Astrocyte (in vitro differentiated cells and primary cell): ENCODE data around the gene UGT2A2. TPM values are rescaled to one million over a fixed set of nuclear protein-coding genes. Genes with fewer than 3 reads are reported as not detected.

Experiments used
- DNase-seq: peaks from one replicate; pipeline ENCODE4 v3.0.0-alpha.2; 2010; ENCODE audit warnings: low read depth
- FAIRE-seq: peaks from 2 replicates; lab custom pipeline; 2011; peaks lifted over from hg19 to GRCh38; lab: Jason Lieb, UNC
- H2AFZ ChIP-seq: 2 replicates; pipeline ENCODE4 v1.6.0; 2012; ENCODE audit warnings: low read depth, low read length, inconsistent platforms
- H3K27ac ChIP-seq: 2 replicates; pipeline ENCODE4 v1.5.1; 2011; ENCODE audit warnings: low read depth, low read length, inconsistent platforms
- H3K27me3 ChIP-seq: 2 replicates; pipeline ENCODE4 v1.6.0; 2011; ENCODE audit warnings: low read length, inconsistent platforms; ENCODE audit not compliant: insufficient read depth
- H3K36me3 ChIP-seq: 2 replicates; pipeline ENCODE4 v1.5.1; 2011; ENCODE audit warnings: low read length, inconsistent platforms; ENCODE audit not compliant: insufficient read depth
- H3K4me1 ChIP-seq: 2 replicates; pipeline ENCODE4 v1.5.1; 2011; ENCODE audit warnings: low read length, inconsistent platforms; ENCODE audit not compliant: insufficient read depth
- H3K4me2 ChIP-seq: 2 replicates; pipeline ENCODE4 v1.6.0; 2012; ENCODE audit warnings: low read length, inconsistent platforms
- H3K4me3 ChIP-seq: 2 replicates; pipeline ENCODE4 v1.5.1; 2011; ENCODE audit warnings: low read depth, mild to moderate bottlenecking, low read length, inconsistent platforms; ENCODE audit not compliant: insufficient read depth
- H3K79me2 ChIP-seq: 2 replicates; pipeline ENCODE4 v1.6.0; 2012; ENCODE audit warnings: mild to moderate bottlenecking, low read length, inconsistent platforms; ENCODE audit not compliant: insufficient read depth
- H3K9ac ChIP-seq: 2 replicates; pipeline ENCODE4 v1.6.0; 2012; ENCODE audit warnings: mild to moderate bottlenecking, low read length, inconsistent platforms
- H3K9me3 ChIP-seq: 2 replicates; pipeline ENCODE4 v1.5.1; 2012; ENCODE audit warnings: low read depth, mild to moderate bottlenecking, low read length, inconsistent platforms; ENCODE audit not compliant: insufficient read depth
- H4K20me1 ChIP-seq: 2 replicates; pipeline ENCODE4 v1.6.0; 2012; ENCODE audit warnings: low read length, inconsistent platforms; ENCODE audit not compliant: insufficient read depth
- H3K27ac Mint-ChIP-seq: one replicate; pipeline ENCODE4 v1.8.0; 2021; ENCODE audit warnings: mild to moderate bottlenecking, mixed read lengths; ENCODE audit not compliant: unreplicated experiment
- H3K27me3 Mint-ChIP-seq: one replicate; pipeline ENCODE4 v1.8.0; 2021; ENCODE audit warnings: low read depth, mixed read lengths; ENCODE audit not compliant: unreplicated experiment
- H3K36me3 Mint-ChIP-seq: one replicate; pipeline ENCODE4 v1.8.0; 2021; ENCODE audit warnings: low read depth, mixed read lengths; ENCODE audit not compliant: unreplicated experiment
- H3K4me1 Mint-ChIP-seq: one replicate; pipeline ENCODE4 v1.8.0; 2021; ENCODE audit warnings: low read depth, mixed read lengths; ENCODE audit not compliant: unreplicated experiment
- H3K4me3 Mint-ChIP-seq: one replicate; pipeline ENCODE4 v1.8.0; 2021; ENCODE audit warnings: mild to moderate bottlenecking, moderate library complexity, mixed read lengths; ENCODE audit not compliant: unreplicated experiment
- H3K9me3 Mint-ChIP-seq: one replicate; pipeline ENCODE4 v1.8.0; 2021; ENCODE audit warnings: mild to moderate bottlenecking, mixed read lengths; ENCODE audit not compliant: unreplicated experiment
- EZH2 ChIP-seq: IDR thresholded peaks from 2 replicates; pipeline ENCODE4 v1.6.1; 2012; ENCODE audit warnings: mild to moderate bottlenecking, low read length, inconsistent platforms; ENCODE audit not compliant: insufficient read depth
- total RNA-seq: library from RNA; stranded (reverse); gene quantifications from 2 replicates; pipeline ENCODE4 v1.2.1, GENCODE V29; 2021
- TF ChIP-seq, protein P1 (sequence below): IDR thresholded peaks from 2 replicates; pipeline ENCODE4 v1.5.1; 2011; ENCODE audit warnings: low read depth, mild to moderate bottlenecking, inconsistent platforms, low read length, moderate library complexity; ENCODE audit not compliant: insufficient read depth

UGT2A2 gene
- total RNA-seq, 1 donor from 2014 or later = not detected

DNA sequence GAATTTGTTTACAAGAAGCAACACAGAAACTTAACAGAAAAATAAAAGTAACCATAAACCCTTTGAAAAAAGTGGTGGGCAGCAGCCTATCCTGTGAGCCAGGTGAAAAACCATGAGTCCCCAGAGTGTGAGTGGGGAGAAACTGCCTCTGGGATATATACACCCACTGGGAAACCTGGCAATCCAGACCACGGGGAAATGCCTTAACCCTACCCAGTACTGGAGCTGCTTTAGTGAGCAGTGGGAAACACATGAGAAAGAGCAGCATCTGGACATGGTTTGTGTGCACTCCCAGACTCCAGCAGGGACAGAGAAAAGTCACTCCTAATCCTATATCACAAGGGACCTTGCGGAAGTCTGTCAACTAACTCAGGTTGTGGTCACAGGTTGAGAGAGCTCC is 39.4 kb downstream of the UGT2A2 start:
- Histone ChIP-seq H4K20me1 (no peaks in the 10 kb centered on the region), H3K4me1 (no peaks in the 10 kb centered on the region), H2AFZ (no peak overlapping the region), H3K27me3 (no peaks in the 10 kb centered on the region), H3K4me2 (no peak overlapping the region), H3K9me3 (no peaks in the 10 kb centered on the region), H3K9ac (no peak overlapping the region), H3K79me2 (no peaks in the 10 kb centered on the region), H3K4me3 (no peak overlapping the region), H3K36me3 (no peaks in the 10 kb centered on the region), H3K27ac (no peak overlapping the region)
- FAIRE-seq = no peak
- Mint-ChIP-seq H3K4me3 (no peak overlapping the region), H3K4me1 (no peaks in the 10 kb centered on the region), H3K27me3 (no peaks in the 10 kb centered on the region), H3K27ac (no peak overlapping the region), H3K9me3 (peaks cover 5% of the 10 kb centered on the region), H3K36me3 (no peaks in the 10 kb centered on the region)
- DNase-seq = no peak
- TF ChIP-seq, protein P1, sequence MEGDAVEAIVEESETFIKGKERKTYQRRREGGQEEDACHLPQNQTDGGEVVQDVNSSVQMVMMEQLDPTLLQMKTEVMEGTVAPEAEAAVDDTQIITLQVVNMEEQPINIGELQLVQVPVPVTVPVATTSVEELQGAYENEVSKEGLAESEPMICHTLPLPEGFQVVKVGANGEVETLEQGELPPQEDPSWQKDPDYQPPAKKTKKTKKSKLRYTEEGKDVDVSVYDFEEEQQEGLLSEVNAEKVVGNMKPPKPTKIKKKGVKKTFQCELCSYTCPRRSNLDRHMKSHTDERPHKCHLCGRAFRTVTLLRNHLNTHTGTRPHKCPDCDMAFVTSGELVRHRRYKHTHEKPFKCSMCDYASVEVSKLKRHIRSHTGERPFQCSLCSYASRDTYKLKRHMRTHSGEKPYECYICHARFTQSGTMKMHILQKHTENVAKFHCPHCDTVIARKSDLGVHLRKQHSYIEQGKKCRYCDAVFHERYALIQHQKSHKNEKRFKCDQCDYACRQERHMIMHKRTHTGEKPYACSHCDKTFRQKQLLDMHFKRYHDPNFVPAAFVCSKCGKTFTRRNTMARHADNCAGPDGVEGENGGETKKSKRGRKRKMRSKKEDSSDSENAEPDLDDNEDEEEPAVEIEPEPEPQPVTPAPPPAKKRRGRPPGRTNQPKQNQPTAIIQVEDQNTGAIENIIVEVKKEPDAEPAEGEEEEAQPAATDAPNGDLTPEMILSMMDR = no peak
- TF ChIP-seq EZH2 = no peak

DNA sequence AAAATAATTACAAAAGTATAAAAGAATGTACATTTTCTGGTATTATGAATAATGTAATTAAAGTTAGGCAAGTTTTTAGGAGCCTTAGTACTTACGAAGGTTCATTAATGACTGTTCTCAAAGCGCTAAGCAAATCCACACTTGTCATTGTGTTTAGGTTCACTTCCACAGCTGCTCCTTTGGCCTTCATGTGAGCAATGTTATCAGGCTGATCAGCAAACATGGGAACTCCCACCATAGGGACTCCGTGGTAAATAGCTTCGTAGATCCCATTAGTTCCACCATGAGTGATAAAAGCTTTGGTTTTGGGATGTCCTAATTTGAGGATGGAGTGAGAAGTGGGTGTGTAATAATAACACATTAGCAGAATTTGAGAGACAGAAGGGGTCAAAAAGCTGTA is 45.1 kb downstream of the UGT2A2 start:
- H3K4me2 ChIP-seq = no peak overlapping the region
- H3K27ac Mint-ChIP-seq = no peak overlapping the region
- no peaks in the 10 kb centered on the region for H3K36me3 ChIP-seq
- H3K4me1 ChIP-seq = no peaks in the 10 kb centered on the region
- no peak for FAIRE-seq
- no peaks in the 10 kb centered on the region for H3K27me3 Mint-ChIP-seq
- H3K4me3 Mint-ChIP-seq = no peak overlapping the region
- H3K79me2 ChIP-seq = no peaks in the 10 kb centered on the region
- H3K4me1 Mint-ChIP-seq = peaks cover 6% of the 10 kb centered on the region
- no peak overlapping the region for H2AFZ ChIP-seq
- H4K20me1 ChIP-seq = no peaks in the 10 kb centered on the region
- TF ChIP-seq, protein P1 = no peak
- no peak for TF ChIP-seq EZH2
- H3K9me3 ChIP-seq = no peaks in the 10 kb centered on the region
- H3K36me3 Mint-ChIP-seq = no peaks in the 10 kb centered on the region
- no peaks in the 10 kb centered on the region for H3K9me3 Mint-ChIP-seq
- H3K27ac ChIP-seq = no peak overlapping the region
- no peaks in the 10 kb centered on the region for H3K27me3 ChIP-seq
- H3K9ac ChIP-seq = no peak overlapping the region
- no peak for DNase-seq
- H3K4me3 ChIP-seq = no peak overlapping the region

DNA sequence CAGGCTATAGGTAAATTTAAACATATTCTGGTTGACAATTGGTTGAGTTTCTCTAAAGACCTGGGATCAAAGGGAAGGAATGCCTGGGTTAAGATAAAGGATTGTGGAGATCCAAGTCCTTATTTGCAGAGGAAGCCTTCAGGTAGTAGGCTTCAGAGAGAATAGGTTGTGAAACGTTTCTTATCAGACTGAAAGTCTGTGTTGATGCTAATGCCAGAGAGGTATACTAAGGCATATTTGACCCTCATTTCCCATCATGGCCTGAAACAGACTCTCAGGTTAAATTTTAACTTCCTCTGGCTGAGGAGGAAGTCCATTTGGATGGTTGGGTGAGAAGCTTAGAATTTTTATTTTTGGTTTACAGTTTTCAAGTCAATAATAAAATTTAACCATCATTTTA is 48.1 kb downstream of the UGT2A2 start:
- Histone ChIP-seq H3K9me3 (no peaks in the 10 kb centered on the region), H3K4me1 (no peaks in the 10 kb centered on the region), H4K20me1 (no peaks in the 10 kb centered on the region), H3K4me2 (no peak overlapping the region), H3K9ac (no peak overlapping the region), H2AFZ (no peak overlapping the region), H3K4me3 (no peak overlapping the region), H3K79me2 (no peaks in the 10 kb centered on the region), H3K27me3 (no peaks in the 10 kb centered on the region), H3K27ac (no peak overlapping the region), H3K36me3 (no peaks in the 10 kb centered on the region)
- DNase-seq = no peak
- H3K36me3 Mint-ChIP-seq = no peaks in the 10 kb centered on the region
- H3K27me3 Mint-ChIP-seq = no peaks in the 10 kb centered on the region
- H3K27ac Mint-ChIP-seq = no peak overlapping the region
- H3K9me3 Mint-ChIP-seq = no peaks in the 10 kb centered on the region
- no peak overlapping the region for H3K4me3 Mint-ChIP-seq
- FAIRE-seq = no peak
- H3K4me1 Mint-ChIP-seq = peaks cover 6% of the 10 kb centered on the region
- TF ChIP-seq, protein P1 = no peak
- no peak for TF ChIP-seq EZH2
